Dermis microvascular lymphatic vessel endothelial cell (primary cell): ENCODE data around the gene UQCR11. TPM values are rescaled to one million over a fixed set of nuclear protein-coding genes. Genes with fewer than 3 reads are reported as not detected.
A peak's percentile ranks its signal among the peaks of the same experiment; 100 is the strongest.

Experiments
- DNase-seq, 2 donors: peaks; one replicate each; pipeline versions ENCODE4 v3.0.0 to v3.0.0-alpha.2; 2010; ENCODE audit warnings: low read depth in 2 of 2
- total RNA-seq: library from RNA; depleted of rRNA; stranded (reverse); fragments of >200 nt; gene quantifications from 2 replicates; pipeline ENCODE4 v1.2.1, GENCODE V29; 2014

Gene UQCR11
- total RNA-seq, 1 donor from 2014 or later = 82.4 TPM

GRCh38 chr19:1616875-1617274 is 11.6 kb upstream of the UQCR11 start:
- no peak for DNase-seq

GRCh38 chr19:1616396-1616795 is 11.1 kb upstream of the UQCR11 start:
- no peak for DNase-seq

GRCh38 chr19:1615156-1615765 is 10.0 kb upstream of the UQCR11 start:
- DNase-seq = no peak

GRCh38 chr19:1613808-1614570 is 8.7 kb upstream of the UQCR11 start:
- DNase-seq = no peak

GRCh38 chr19:1613146-1613545 is 7.9 kb upstream of the UQCR11 start:
- DNase-seq = no peak

- DNase-seq = no peak
These were observed 7.1 kb upstream of the UQCR11 start for GRCh38 chr19:1612114-1613086.

- DNase-seq = no peak
These were observed 6.1 kb upstream of the UQCR11 start for GRCh38 chr19:1611353-1611752.

- DNase-seq = no peak
These were observed 5.3 kb upstream of the UQCR11 start for GRCh38 chr19:1610579-1610978.

GRCh38 chr19:1609680-1610474 is 4.6 kb upstream of the UQCR11 start:
- no peak for DNase-seq

GRCh38 chr19:1609103-1609396 is 3.8 kb upstream of the UQCR11 start:
- no peak for DNase-seq

- DNase-seq = no peak
These were observed 3.3 kb upstream of the UQCR11 start for GRCh38 chr19:1608359-1609102.

GRCh38 chr19:1606138-1606651 is 933 bp upstream of the UQCR11 start:
- DNase-seq = no peak

GRCh38 chr19:1602091-1602707 is 3.1 kb downstream of the UQCR11 start:
- DNase-seq = no peak

GRCh38 chr19:1601613-1602064 is 3.6 kb downstream of the UQCR11 start:
- DNase-seq = no peak

- no peak for DNase-seq
These were observed 5.8 kb downstream of the UQCR11 start for GRCh38 chr19:1599460-1599846.

GRCh38 chr19:1598777-1599459 is 6.3 kb downstream of the UQCR11 start:
- no peak for DNase-seq

GRCh38 chr19:1593501-1593772 is 11.8 kb downstream of the UQCR11 start:
- no peak for DNase-seq

GRCh38 chr19:1592755-1593500 is 12.3 kb downstream of the UQCR11 start, which contains the start of gene MBD3:
MBD3 (minus strand) TSS chr19:1592865; CDS start chr19:1592631, 234 bp downstream.
- peak; percentile 91 to 97 for DNase-seq
